Measurements from ENCODE around the gene ROCK2. TPM values are rescaled to one million over a fixed set of nuclear protein-coding genes. Genes with fewer than 3 reads are reported as not detected.

ROCK2 gene
- total and polyA plus RNA-seq, 4 donors: 5.3 to 31.0 (median 12.2) TPM

- DNase-seq (ENCODE audit: low spot score): no peak
- no peak overlapping the region for H3K27ac ChIP-seq (ENCODE audit: low read depth in 1 of 2, low read length in 2 of 2)
- TF ChIP-seq SP1 (IDR thresholded peaks at IDR 0.05) (no peak), FOXA1 (IDR thresholded peaks at IDR 0.05) (no peak), RAD21 (IDR thresholded peaks at IDR 0.05) (no peak), RXRA (IDR thresholded peaks at IDR 0.05) (no peak), REST (IDR thresholded peaks at IDR 0.05) (no peak), HNF4G (IDR thresholded peaks at IDR 0.05) (no peak), ATF3 (IDR thresholded peaks at IDR 0.05) (no peak), HNF4A (conservative IDR thresholded peaks at IDR 0.05) (no peak)
- no peak overlapping the region for H3K4me3 ChIP-seq (ENCODE audit: low read depth in 1 of 3, low read length in 3 of 3)
- no peaks in the 10 kb centered on the region for H3K27me3 ChIP-seq (ENCODE audit: control insufficient read depth in 4 of 4, insufficient read depth in 4 of 4, low read length in 3 of 4)
- no peaks in the 10 kb centered on the region for H3K9me3 ChIP-seq (ENCODE audit: control insufficient read depth in 4 of 4, low read length in 3 of 4)
- no peaks in the 10 kb centered on the region for H3K36me3 ChIP-seq (ENCODE audit: control insufficient read depth in 4 of 4, insufficient read depth in 3 of 4, low read depth in 1 of 4, low read length in 3 of 4)
- peaks cover 5 to 20% (median 12%) of the 10 kb centered on the region in 4 donors for H3K4me1 ChIP-seq (ENCODE audit: control insufficient read depth in 4 of 4, insufficient read depth in 4 of 4, low read length in 3 of 4)
- H3K9ac ChIP-seq (ENCODE audit: low read depth in 1 of 2, low read length in 2 of 2): no peak overlapping the region
- 94% methylated on average over 20 of the region's 20 CpGs for WGBS
These were observed 213.1 kb downstream of the ROCK2 start for GRCh38 chr2:11131166-11131920.

Small RNAs within 50 kb of the gene (small RNA-seq; reads per million reads assigned to genes)
- not detected for gene RNU6-1081P

Other genes with a start within 250 kb of the ROCK2 start
- 10 to 100 TPM; 11.5 to 17.6 TPM for gene SLC66A3, start 189.2 kb downstream of the ROCK2 start, total RNA-seq
- 1 to 10 TPM; 6.7 to 7.2 TPM for gene SLC66A3, start 189.2 kb downstream of the ROCK2 start, polyA plus RNA-seq
- 1 to 10 TPM; 4.2 to 7.7 TPM for gene E2F6, start 121.5 kb upstream of the ROCK2 start, total RNA-seq
- gene E2F6, start 121.5 kb upstream of the ROCK2 start, polyA plus RNA-seq: 1 to 10 TPM; 3.5 to 5.4 TPM
- gene GREB1, start 189.4 kb upstream of the ROCK2 start, total RNA-seq: 1 to 10 TPM; 5.4 to 6.3 TPM
- 1 to 10 TPM; 1.0 to 1.7 TPM for gene GREB1, start 189.4 kb upstream of the ROCK2 start, polyA plus RNA-seq